Loucy (cell line): Measurements from ENCODE around the gene PRKCG.

Experiments used
- EZH2phosphoT487 ChIP-seq: fragments of 200-600 bp; IDR thresholded peaks from 2 replicates; pipeline ENCODE4 v1.6.1; 2018; ENCODE audit warnings: antibody characterized with exemption, mild to moderate bottlenecking, moderate library complexity, borderline replicate concordance
- TF ChIP-seq, protein P1 (sequence below): fragments of 200-600 bp; sonication (generic); conservative IDR thresholded peaks from 2 replicates; pipeline ENCODE4 v1.5.1; 2014; ENCODE audit warnings: mild to moderate bottlenecking, antibody characterized with exemption, low read length

DNA sequence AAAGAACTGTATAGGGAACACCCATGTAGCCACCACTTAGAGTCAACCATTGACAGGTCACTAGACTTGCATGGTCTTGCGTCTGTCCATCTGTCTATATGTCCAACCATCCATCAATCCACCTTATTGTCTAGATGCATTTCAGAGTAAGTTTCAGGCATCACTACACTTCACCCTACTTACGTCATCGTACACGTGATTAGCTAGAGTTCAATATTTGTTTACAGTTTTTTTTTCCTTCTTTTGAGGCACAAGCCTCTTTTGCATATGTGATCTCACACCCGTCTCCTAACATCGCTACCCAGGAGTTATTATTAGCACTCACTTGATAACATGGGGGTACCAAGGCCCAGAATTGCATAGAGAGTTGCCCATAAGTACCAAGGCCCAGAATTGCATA is 34.0 kb downstream of the PRKCG start:
- TF ChIP-seq, protein P1, sequence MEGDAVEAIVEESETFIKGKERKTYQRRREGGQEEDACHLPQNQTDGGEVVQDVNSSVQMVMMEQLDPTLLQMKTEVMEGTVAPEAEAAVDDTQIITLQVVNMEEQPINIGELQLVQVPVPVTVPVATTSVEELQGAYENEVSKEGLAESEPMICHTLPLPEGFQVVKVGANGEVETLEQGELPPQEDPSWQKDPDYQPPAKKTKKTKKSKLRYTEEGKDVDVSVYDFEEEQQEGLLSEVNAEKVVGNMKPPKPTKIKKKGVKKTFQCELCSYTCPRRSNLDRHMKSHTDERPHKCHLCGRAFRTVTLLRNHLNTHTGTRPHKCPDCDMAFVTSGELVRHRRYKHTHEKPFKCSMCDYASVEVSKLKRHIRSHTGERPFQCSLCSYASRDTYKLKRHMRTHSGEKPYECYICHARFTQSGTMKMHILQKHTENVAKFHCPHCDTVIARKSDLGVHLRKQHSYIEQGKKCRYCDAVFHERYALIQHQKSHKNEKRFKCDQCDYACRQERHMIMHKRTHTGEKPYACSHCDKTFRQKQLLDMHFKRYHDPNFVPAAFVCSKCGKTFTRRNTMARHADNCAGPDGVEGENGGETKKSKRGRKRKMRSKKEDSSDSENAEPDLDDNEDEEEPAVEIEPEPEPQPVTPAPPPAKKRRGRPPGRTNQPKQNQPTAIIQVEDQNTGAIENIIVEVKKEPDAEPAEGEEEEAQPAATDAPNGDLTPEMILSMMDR: no peak
- no peak for TF ChIP-seq EZH2phosphoT487
